Jurkat, Clone E6-1 (cell line): Measurements from ENCODE around the gene CDKAL1.

ENCODE experiments used
- DNase-seq: peaks from one replicate; pipeline ENCODE4 v3.0.0-alpha.2; 2011; ENCODE audit warnings: low read depth, low spot score
- H3K4me3 ChIP-seq: 2 replicates; pipeline ENCODE4 v1.5.1; 2011; ENCODE audit warnings: mild to moderate bottlenecking, low read length, control low read depth, moderate library complexity

Gene CDKAL1

GRCh38 chr6:20875369-20875963, 341.2 kb downstream of the CDKAL1 start:
- DNase-seq: no peak
- no peak overlapping the region for H3K4me3 ChIP-seq

- DNase-seq: no peak
Measured at GRCh38 chr6:20876036-20876435, 341.8 kb downstream of the CDKAL1 start.

DNA sequence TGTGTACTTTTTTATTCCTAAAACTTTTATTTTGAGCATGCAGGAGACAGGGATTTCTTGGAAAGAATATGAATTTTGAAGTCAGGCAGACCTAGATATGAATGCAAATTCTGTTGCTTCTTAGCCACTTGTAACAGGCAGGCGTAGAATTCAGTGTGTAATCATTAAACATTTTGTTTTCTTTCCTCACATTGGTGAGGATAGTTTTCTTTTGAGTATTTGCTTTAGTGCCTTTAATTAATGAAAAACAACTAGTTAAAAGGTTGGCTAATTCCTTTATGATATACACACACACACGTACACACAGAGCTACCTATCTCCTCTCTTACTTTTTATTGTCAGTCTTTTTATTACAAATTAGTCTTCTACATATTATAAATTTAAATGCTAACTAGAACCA, 342.3 kb downstream of the CDKAL1 start:
- DNase-seq: no peak
- H3K4me3 ChIP-seq: no peak overlapping the region

More at GRCh38 chr6:20876036-20876435, 341.8 kb downstream of the CDKAL1 start:
- H3K4me3 ChIP-seq: no peak overlapping the region

- H3K4me3 ChIP-seq: no peak overlapping the region
- no peak for DNase-seq
Measured at GRCh38 chr6:20877008-20877937, 343.0 kb downstream of the CDKAL1 start.

DNA sequence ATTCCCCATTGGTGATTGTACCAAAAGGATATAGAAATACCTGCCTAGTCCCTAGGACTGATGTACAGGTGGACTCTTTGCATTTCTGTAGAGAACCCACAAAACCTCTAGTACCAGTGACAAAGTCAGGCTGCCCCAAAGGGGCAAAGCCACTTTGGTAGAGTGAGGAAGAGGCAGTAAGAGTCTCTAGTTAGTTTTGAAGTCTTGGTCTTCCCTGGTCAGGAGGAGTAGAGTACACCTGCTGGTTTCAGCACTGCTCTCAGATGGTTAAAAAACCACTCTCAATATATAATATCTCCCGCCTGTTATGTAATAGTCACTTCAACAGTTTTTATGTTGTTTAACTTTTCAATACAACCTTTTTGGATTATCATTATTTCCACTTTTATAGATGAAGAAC, 344.9 kb downstream of the CDKAL1 start:
- H3K4me3 ChIP-seq: no peak overlapping the region
- no peak for DNase-seq

GRCh38 chr6:20879526-20879925, 345.3 kb downstream of the CDKAL1 start:
- H3K4me3 ChIP-seq: no peak overlapping the region
- DNase-seq: no peak

GRCh38 chr6:20881365-20881764, 347.1 kb downstream of the CDKAL1 start:
- no peak overlapping the region for H3K4me3 ChIP-seq
- DNase-seq: no peak

DNA sequence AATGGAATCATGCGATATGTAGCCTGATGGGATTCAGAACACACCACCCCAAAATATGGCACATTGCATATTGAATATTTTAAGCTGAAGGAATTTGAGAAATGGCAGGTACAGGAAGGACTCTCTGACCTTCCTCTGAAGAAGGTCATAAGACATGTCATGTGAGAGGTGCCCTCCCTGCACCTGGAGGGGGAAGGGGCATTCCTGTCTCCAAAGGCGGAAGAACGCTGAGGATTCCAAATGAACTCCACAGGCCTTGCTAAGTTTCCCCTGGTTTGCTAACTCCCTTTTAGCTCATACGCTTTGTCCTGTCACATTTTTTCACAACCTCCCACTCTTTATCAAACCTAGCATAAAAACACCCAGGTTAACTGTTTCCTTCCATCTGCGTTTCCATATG, 347.8 kb downstream of the CDKAL1 start:
- no peak for DNase-seq
- H3K4me3 ChIP-seq: no peak overlapping the region

GRCh38 chr6:20885076-20885475, 350.8 kb downstream of the CDKAL1 start:
- no peak for DNase-seq
- no peak overlapping the region for H3K4me3 ChIP-seq

GRCh38 chr6:20891161-20891560, 356.9 kb downstream of the CDKAL1 start:
- no peak overlapping the region for H3K4me3 ChIP-seq
- DNase-seq: no peak

GRCh38 chr6:20892365-20892764, 358.1 kb downstream of the CDKAL1 start:
- DNase-seq: no peak
- H3K4me3 ChIP-seq: no peak overlapping the region

- no peak for DNase-seq
- no peak overlapping the region for H3K4me3 ChIP-seq
Measured at GRCh38 chr6:20893412-20893811, 359.2 kb downstream of the CDKAL1 start.

GRCh38 chr6:20900389-20901160, 366.3 kb downstream of the CDKAL1 start:
- DNase-seq: no peak
- no peak overlapping the region for H3K4me3 ChIP-seq

- no peak for DNase-seq
- H3K4me3 ChIP-seq: no peak overlapping the region
Measured at GRCh38 chr6:20905377-20905776, 371.1 kb downstream of the CDKAL1 start.

GRCh38 chr6:20906945-20907344, 372.7 kb downstream of the CDKAL1 start:
- no peak for DNase-seq
- H3K4me3 ChIP-seq: no peak overlapping the region

GRCh38 chr6:20907486-20908071, 373.3 kb downstream of the CDKAL1 start:
- no peak for DNase-seq
- H3K4me3 ChIP-seq: no peak overlapping the region

DNA sequence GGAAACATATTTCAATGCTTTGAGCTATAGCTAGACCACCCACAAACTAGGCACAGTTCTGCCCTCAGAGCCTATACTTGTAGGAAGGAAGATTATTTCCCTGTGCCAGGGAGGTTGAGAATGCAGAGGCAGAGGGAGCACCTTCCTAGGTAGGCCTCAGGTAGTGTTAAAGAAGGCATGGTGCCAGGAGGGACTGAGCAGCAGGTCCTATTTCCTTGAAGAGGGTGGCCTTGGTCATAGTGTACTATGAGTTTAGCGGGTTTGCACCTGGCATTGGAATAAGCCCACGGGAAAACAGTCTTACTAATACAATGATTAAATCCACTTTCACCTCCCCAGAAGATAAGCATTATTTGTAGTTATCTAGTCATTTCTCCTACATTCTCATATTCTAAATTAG, 375.4 kb downstream of the CDKAL1 start:
- DNase-seq: no peak

DNA sequence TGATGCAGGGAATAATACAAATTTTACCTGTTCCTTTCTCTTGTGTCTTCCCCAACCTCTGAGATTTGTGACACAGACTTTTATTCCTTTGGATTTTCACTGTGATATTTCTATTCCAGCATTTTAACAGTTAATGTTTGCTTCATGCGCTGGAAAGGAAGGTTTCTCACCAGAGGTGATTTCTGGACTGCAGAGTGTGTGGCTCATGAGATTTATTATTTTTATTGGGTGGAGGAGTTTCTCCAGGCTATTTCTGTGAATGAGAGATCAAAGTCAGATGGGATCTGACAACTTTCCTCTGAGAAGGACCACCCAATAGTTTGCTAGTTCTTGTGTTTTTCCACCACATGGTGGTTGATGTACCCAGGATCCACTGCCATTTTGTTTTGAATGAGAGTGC, 377.5 kb downstream of the CDKAL1 start:
- DNase-seq: no peak
- H3K4me3 ChIP-seq: no peak overlapping the region

More for the DNA sequence above, 375.4 kb downstream of the CDKAL1 start:
- H3K4me3 ChIP-seq: no peak overlapping the region

DNA sequence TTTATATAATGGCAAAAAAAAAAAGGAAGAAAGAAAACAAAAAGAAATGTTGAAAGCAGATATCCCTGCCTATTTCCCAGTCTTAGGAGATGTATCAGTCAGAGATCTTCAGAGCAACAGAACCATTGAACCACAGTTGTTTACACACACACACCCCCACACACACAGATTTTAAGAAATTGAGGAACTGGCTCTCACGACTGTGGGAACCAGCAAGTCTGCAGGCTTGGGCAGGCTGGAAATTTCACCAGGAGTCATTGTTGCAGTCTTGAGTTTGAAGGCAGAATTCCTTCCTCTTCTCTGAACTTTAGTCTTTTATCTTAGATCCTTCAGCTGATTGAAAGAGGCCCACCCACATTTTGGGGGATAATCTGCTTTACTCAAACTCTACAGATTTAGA, 380.9 kb downstream of the CDKAL1 start:
- H3K4me3 ChIP-seq: no peak overlapping the region
- no peak for DNase-seq

GRCh38 chr6:20915626-20916025, 381.4 kb downstream of the CDKAL1 start:
- no peak overlapping the region for H3K4me3 ChIP-seq
- DNase-seq: no peak
